Thyroid gland (tissue), 4 donors: ENCODE measurements around the gene TRIM5. TPM values are rescaled to one million over a fixed set of nuclear protein-coding genes. Genes with fewer than 3 reads are reported as not detected.

ENCODE experiments used
- DNase-seq, 2 donors: peaks; one replicate each; pipeline ENCODE4 v3.0.0-alpha.2; 2019
- H3K27ac ChIP-seq, 3 donors: fragments of 200-600 bp; sonication (generic); 1 replicate in 2 of 3; 2 replicates in 1 of 3; pipeline ENCODE4 v1.5.1; 2016 to 2019; ENCODE audit warnings: mild to moderate bottlenecking in 1 of 3, moderate library complexity in 1 of 3
- H3K27me3 ChIP-seq: fragments of 200-600 bp; sonication (generic); one replicate; pipeline ENCODE4 v1.5.1; 2019
- H3K36me3 ChIP-seq, 2 donors: fragments of 200-600 bp; sonication (generic); one replicate each; pipeline ENCODE4 v1.5.1; 2016 to 2019
- H3K4me1 ChIP-seq, 2 donors: fragments of 200-600 bp; sonication (generic); one replicate each; pipeline ENCODE4 v1.5.1; 2017 to 2019
- H3K4me3 ChIP-seq, 3 donors: fragments of 200-600 bp; sonication (generic); replicated peaks in 1 of 3; 1 replicate in 2 of 3; 2 replicates in 1 of 3; pipeline ENCODE4 v1.5.1; 2016; ENCODE audit warnings: mild to moderate bottlenecking in 1 of 3
- H3K9me3 ChIP-seq: fragments of 200-600 bp; sonication (generic); one replicate; pipeline ENCODE4 v1.5.1; 2017
- CTCF ChIP-seq, 6 experiments: fragments of 200-600 bp in 3 of 6; fragments of 450-650 bp in 3 of 6; sonication (generic) in 3 of 6; IDR thresholded peaks; one replicate each; pipeline ENCODE4 v1.5.1; 2016 to 2019; ENCODE audit warnings: antibody characterized with exemption in 6 of 6, mild to moderate bottlenecking in 2 of 6, inconsistent platforms in 1 of 6, moderate library complexity in 1 of 6
- POLR2A ChIP-seq, 2 donors: fragments of 450-650 bp; IDR thresholded peaks; one replicate each; pipeline ENCODE4 v1.6.1; 2017; ENCODE audit warnings: antibody characterized with exemption in 2 of 2, mild to moderate bottlenecking in 2 of 2, moderate library complexity in 1 of 2
- WGBS, 2 donors: methylation state at CpG; one replicate each; pipeline ENCODE4 v1.1.5; 2017; 5-methylcytosine and 5-hydroxymethylcytosine counted together
- intact Hi-C: fragments of 100-400 bp; cut with DNase I; formaldehyde crosslinking; loops from one replicate; pipeline ENCODE4 v1.15.1; 2023
- total RNA-seq, 4 donors: library from RNA; depleted of rRNA; stranded (reverse); fragments of >200 nt; gene quantifications; one replicate each; pipeline ENCODE4 v1.2.3, GENCODE V29; 2016

Gene TRIM5
- total RNA-seq, 4 donors from 2014 or later, result 20.8 to 61.5 (median 43.3) TPM

GRCh38 chr11:5620651-5621521, 64.0 kb downstream of the TRIM5 start:
- 44 to 52% methylated on average over 3 of the region's 3 CpGs for WGBS, 2 donors
- intact Hi-C loops, result no loop called here
- Histone ChIP-seq H3K27me3 (no peaks in the 10 kb centered on the region), H3K4me1 (peaks cover 18 to 29% of the 10 kb centered on the region in 2 donors), H3K4me3 (no peak overlapping the region), H3K36me3 (no peaks in the 10 kb centered on the region), H3K9me3 (no peaks in the 10 kb centered on the region), H3K27ac (no peak overlapping the region)
- TF ChIP-seq CTCF (IDR thresholded peaks at IDR 0.05) (no peak), POLR2A (IDR thresholded peaks at IDR 0.05) (no peak)
- peak in 1 of 2 donors; percentile 19 for DNase-seq

GRCh38 chr11:5618807-5619206, 66.1 kb downstream of the TRIM5 start:
- H3K4me3 ChIP-seq, result no peak overlapping the region
- no peak for DNase-seq
- intact Hi-C loops, result no loop called here
- no peak overlapping the region for H3K27ac ChIP-seq
- no peaks in the 10 kb centered on the region for H3K36me3 ChIP-seq
- H3K4me1 ChIP-seq, result peaks cover 6 to 14% of the 10 kb centered on the region in 2 donors
- WGBS, 2 donors, result 80 to 83% methylated on average over 3 of the region's 3 CpGs
- H3K9me3 ChIP-seq, result no peaks in the 10 kb centered on the region
- TF ChIP-seq POLR2A (IDR thresholded peaks at IDR 0.05), result no peak
- no peak for TF ChIP-seq CTCF (IDR thresholded peaks at IDR 0.05)
- no peaks in the 10 kb centered on the region for H3K27me3 ChIP-seq

Other genes starting within 250 kb of the TRIM5 start
- under 1 TPM in 2 of 4 donors, not detected in 2; 0.33 to 0.93 TPM for gene OR51I1, start 243.6 kb downstream of the TRIM5 start, total RNA-seq
- not detected for gene OR51I2, start 235.8 kb downstream of the TRIM5 start, total RNA-seq
- not detected for gene OR52D1, start 196.4 kb downstream of the TRIM5 start, total RNA-seq
- 1 to 10 TPM in 3 of 4 donors, under 1 TPM in 1; 0.56 to 2.0 (median 1.6) TPM for gene UBQLN3, start 175.1 kb downstream of the TRIM5 start, total RNA-seq
- gene UBQLNL, start 168.4 kb downstream of the TRIM5 start, total RNA-seq, result 1 to 10 TPM in 2 of 4 donors, under 1 TPM in 2; 0.54 to 2.0 (median 0.87) TPM
- gene OR52H1, start 136.5 kb downstream of the TRIM5 start, total RNA-seq, result 1 to 10 TPM in 3 of 4 donors, under 1 TPM in 1; 0.78 to 2.8 (median 1.1) TPM
- not detected for gene OR52B6, start 104.2 kb downstream of the TRIM5 start, total RNA-seq
- 1 to 10 TPM; 7.1 to 9.6 (median 9.2) TPM for gene TRIM6, start 88.4 kb downstream of the TRIM5 start, total RNA-seq
- gene TRIM34, start 60.1 kb downstream of the TRIM5 start, total RNA-seq, result 10 to 100 TPM in 1 of 4 donors, 1 to 10 TPM in 3; 7.0 to 11.1 (median 7.6) TPM
- gene TRIM22, start 4.7 kb upstream of the TRIM5 start, total RNA-seq, result 10 to 100 TPM; 20.1 to 45.0 (median 28.1) TPM
- not detected for gene OR56B1, start 51.4 kb upstream of the TRIM5 start, total RNA-seq
- under 1 TPM in 2 of 4 donors, not detected in 2; 0.45 to 0.83 TPM for gene OR52N4, start 69.2 kb upstream of the TRIM5 start, total RNA-seq
- gene OR52N5, start 98.3 kb upstream of the TRIM5 start, total RNA-seq, result not detected
- not detected for gene OR52N1, start 106.2 kb upstream of the TRIM5 start, total RNA-seq
- gene OR52N2, start 123.8 kb upstream of the TRIM5 start, total RNA-seq, result not detected
- not detected for gene OR52E6, start 156.8 kb upstream of the TRIM5 start, total RNA-seq
- gene OR52E8, start 172.6 kb upstream of the TRIM5 start, total RNA-seq, result not detected
- gene OR52E4, start 195.6 kb upstream of the TRIM5 start, total RNA-seq, result not detected
- gene OR52E5, start 208.1 kb upstream of the TRIM5 start, total RNA-seq, result not detected